Hematopoietic multipotent progenitor cell treated with erythropoietin and hydrocortisone succinate and interleukin-3 and kit ligand, for 6 days (in vitro differentiated cells): ENCODE measurements around the gene METTL3.

Experiments
- DNase-seq: peaks from one replicate; pipeline ENCODE4 v3.0.0-alpha.2; 2015

METTL3 gene

DNA sequence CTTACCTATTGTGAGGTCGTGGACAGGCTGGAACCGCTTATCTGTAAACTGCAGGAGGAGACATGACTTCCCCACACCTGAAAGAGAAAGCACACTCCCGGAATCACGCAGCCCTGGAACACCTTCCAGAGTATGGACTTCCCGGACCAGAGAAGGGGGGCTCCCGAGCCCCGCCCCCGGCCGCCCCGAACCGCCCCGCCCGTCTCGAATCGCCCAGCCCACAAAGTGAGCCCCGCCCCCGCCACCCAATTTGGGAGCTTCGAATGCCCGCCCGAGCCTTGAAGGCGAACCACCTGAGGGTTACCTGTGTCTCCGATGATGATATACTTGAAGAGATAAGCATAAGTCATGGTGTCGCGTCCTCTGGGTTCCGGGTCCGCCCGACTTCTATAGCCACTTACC is 34.6 kb downstream of the METTL3 start:
- no peak for DNase-seq

DNA sequence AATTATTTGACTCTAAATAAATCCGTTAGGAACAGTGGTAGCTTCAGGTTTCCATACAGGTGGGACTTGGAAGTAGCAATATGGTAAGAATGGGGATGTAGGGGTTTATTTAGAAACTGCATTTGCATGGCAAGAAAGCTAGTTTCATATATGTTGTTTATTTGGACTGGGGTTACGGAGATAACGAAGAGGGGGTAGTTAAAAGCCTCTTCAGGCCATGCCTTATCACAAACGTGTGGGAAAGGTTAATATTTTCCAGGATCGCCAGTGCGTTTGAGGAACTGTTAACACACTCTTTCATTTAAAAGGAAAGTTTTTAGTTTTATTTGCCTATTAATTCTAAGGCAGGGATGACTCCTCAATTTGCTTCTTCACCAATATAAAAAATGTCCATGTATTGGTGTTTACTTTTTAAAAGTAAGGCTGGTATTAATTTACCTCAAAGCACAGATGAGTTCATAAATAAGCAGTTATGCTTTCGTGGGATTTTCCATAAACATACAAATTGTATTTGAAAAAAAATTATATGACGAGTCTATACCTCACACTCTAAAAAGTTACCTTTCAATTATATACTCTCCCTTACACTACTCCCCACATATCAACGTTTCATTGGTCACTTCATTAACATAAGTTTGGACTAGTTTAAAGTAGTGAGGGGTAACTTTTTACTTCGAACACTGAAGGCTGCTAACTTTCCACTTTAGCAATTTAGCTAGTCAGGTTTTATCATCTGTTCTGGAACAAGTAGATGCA is 35.2 kb downstream of the METTL3 start:
- no peak for DNase-seq

DNA sequence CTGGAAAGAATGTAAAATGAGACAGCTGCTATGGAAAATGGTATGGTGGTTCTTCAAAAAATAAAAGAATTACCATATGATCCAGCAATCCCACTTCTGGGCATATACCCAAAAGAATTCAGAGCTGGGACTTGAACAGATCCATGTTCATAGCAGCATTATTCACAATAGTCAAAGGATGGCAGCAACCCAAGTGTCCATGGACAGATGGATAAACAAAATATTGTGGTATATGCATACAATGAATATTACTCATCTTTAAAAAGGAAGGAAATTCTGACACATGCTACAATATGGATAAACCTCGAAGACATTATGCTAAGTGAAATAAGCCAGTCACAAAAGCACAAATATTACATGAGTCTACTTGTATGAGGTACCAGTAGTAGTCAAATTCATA is 43.5 kb downstream of the METTL3 start:
- DNase-seq = no peak

DNA sequence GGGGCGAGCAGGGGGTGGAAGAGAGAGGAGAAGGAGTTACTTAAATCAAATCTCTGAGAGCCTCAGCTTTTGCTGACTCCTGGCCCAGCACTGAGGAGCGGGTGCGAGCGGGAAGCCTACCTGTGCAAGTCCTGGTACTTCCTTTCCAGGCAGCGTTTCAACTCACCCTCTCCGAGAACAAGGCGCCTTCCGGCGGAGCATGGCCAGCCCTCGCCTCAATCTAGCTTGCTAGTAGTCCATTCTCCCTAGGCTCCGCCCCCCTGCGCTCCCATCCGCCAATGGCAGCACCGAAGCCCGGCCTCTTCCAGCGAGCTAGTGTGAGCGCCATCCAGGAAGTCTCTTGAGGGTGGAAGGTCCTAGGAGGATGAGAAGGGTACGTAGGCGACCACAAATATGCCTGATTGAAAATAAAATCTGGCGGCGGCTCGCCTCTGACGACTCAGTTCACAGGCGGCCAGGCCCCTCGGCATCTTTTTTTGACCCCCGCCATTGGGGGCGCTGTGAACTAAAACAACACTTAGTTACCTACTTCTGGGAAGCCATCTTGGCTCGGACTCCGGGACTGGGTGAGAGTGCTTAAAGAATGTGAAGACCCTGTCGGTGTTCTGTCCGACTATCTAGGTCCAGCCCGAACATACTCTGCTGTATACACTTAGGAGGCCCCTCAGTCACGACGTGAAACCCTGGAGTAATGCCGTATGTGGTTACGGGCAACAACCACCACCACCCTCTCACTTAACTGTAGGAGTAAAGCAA is 55.0 kb downstream of the METTL3 start, which contains the start of gene CHD8:
Gene CHD8 (minus strand): TSS at position 212 of the 756 bp plus-strand sequence. CDS start 24,480 bp downstream, outside the sequence.
- DNase-seq = peak; percentile 100

DNA sequence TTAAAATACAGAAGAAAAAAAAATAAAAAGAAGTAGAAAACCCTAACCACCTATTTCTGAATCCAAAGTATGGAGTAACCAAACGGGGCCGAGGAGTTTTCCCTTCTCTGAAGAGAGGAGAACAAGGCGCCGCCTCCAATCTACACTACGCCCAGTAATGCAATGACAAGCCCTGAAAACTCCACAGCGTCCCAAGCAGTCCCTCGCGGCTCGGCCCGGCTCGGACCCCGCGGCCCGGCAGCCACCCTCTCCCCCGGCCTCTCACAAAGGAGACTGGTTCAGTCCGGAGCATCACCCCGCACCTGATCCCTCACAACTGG is 55.6 kb downstream of the METTL3 start:
- DNase-seq = peak; percentile 67

DNA sequence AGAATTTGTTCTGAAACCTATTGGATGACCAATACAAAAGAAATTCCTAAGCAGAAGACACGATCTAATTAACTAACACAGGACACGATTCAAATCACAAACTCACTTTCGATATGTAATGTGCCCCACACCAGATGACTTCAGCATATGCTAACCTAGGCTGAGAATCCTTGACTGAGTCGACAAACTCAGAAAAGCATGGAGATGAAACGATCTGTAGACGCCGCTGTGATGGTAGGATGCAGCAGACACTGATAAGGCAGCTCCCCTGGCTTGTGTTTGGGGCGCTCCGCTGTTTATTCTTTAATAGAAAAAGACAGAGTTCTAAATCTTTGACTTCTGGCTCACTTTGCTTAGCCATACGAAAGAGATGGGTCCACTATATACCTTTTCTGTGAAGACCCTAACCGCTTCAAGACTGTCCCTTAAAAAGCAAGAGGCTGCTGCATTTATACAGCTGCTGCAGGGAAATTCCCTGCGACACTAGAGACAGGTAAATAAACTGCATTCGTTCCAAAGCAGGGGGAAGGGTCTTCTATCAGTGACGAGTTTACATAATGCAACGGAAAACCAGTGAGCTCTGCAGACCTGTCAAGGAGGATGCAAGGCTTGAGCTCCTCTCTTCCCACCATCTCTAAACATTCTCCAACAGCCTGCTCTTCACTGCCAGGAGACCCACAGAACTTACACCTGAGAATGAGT is 56.1 kb downstream of the METTL3 start:
- DNase-seq = peak; percentile 24

DNA sequence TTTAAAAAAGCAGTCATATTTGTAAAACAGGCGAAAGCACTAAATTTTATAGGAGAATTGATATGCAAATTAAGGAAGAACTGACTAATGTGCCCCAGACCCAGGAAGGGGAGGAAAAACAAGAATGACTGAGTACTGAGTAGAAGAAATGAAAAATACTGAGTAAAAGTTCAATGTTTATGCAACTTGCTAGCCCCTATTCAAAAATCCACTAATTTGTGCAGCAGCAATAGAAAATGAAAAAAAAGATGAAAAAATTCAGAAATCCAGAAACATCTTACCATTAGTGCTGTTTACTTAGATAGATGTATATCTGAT is 61.3 kb downstream of the METTL3 start:
- no peak for DNase-seq
